Suprapubic skin (tissue), 4 donors: Measurements from ENCODE around the gene THSD7B. TPM values are rescaled to one million over a fixed set of nuclear protein-coding genes. Genes with fewer than 3 reads are reported as not detected.

Experiments
- DNase-seq, 2 donors: peaks; one replicate each; pipeline ENCODE4 v3.0.0-alpha.2; 2019; ENCODE audit warnings: low spot score in 2 of 2
- H3K27ac ChIP-seq: fragments of 200-600 bp; sonication (generic); one replicate; pipeline ENCODE4 v1.5.1; 2019
- H3K27me3 ChIP-seq: fragments of 200-600 bp; sonication (generic); one replicate; pipeline ENCODE4 v1.5.1; 2019
- H3K36me3 ChIP-seq: fragments of 200-600 bp; sonication (generic); one replicate; pipeline ENCODE4 v1.5.1; 2019
- H3K4me1 ChIP-seq: fragments of 200-600 bp; sonication (generic); one replicate; pipeline ENCODE4 v1.5.1; 2019
- H3K4me3 ChIP-seq: fragments of 200-600 bp; sonication (generic); one replicate; pipeline ENCODE4 v1.5.1; 2019; ENCODE audit warnings: mild to moderate bottlenecking
- H3K9me3 ChIP-seq: fragments of 200-600 bp; sonication (generic); one replicate; pipeline ENCODE4 v1.5.1; 2019
- CTCF ChIP-seq, 2 donors: fragments of 200-600 bp in 1 of 2; fragments of 450-650 bp in 1 of 2; sonication (generic) in 1 of 2; IDR thresholded peaks; one replicate each; pipeline ENCODE4 v1.5.1; 2016 to 2019; ENCODE audit warnings: antibody characterized with exemption in 2 of 2, mild to moderate bottlenecking in 1 of 2, moderate library complexity in 1 of 2
- EP300 ChIP-seq: sonication (generic); formaldehyde crosslinking; IDR thresholded peaks from one replicate; pipeline ENCODE4 v1.6.1; 2017; ENCODE audit warnings: antibody characterized with exemption
- POLR2A ChIP-seq, 2 donors: fragments of 450-650 bp; IDR thresholded peaks; one replicate each; pipeline ENCODE4 v1.6.1; 2017; ENCODE audit warnings: antibody characterized with exemption in 2 of 2, mild to moderate bottlenecking in 2 of 2, moderate library complexity in 2 of 2
- POLR2AphosphoS5 ChIP-seq, 3 donors: sonication (generic); formaldehyde crosslinking; IDR thresholded peaks; one replicate each; pipeline ENCODE4 v1.6.1; 2017; ENCODE audit warnings: antibody characterized with exemption in 3 of 3
- WGBS: methylation state at CpG from one replicate; pipeline ENCODE4 v1.1.5; 2018; 5-methylcytosine and 5-hydroxymethylcytosine counted together
- total RNA-seq, 4 donors: library from RNA; depleted of rRNA; stranded (reverse); fragments of >200 nt; gene quantifications; one replicate each; pipeline ENCODE4 v1.1.0, GENCODE V29; 2016

The THSD7B gene
- total RNA-seq, 4 donors from 2014 or later, result 0.18 to 1.1 (median 0.34) TPM; not detected in 1

DNA sequence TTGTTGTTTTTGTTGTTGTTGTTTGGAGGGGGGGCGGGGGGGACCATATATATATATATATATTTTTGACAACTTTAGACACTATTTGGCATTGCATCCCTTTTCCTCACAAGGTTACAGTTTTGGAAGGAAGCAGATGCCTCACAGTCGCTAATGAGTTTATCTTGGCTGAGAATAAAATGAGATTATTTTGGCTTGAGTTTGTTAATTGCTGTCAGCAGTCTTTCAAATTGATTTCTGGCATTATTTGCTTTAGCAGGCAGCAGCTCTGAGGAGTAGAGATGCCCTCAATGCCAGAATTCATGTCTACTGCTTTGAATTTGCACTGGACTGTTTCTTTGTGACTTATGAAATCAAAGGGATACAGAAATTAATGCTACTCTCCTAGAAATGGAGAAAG lies 603.8 kb downstream of the THSD7B start:
- no peak for TF ChIP-seq POLR2AphosphoS5 (IDR thresholded peaks at IDR 0.05)
- TF ChIP-seq EP300, result no peak
- TF ChIP-seq POLR2A (IDR thresholded peaks at IDR 0.05), result no peak
- TF ChIP-seq CTCF (IDR thresholded peaks at IDR 0.05), result no peak
- no peak overlapping the region for H3K4me3 ChIP-seq
- H3K4me1 ChIP-seq, result no peaks in the 10 kb centered on the region
- H3K27me3 ChIP-seq, result no peaks in the 10 kb centered on the region
- H3K9me3 ChIP-seq, result no peaks in the 10 kb centered on the region
- no peak for DNase-seq
- H3K27ac ChIP-seq, result no peak overlapping the region
- 49% methylated on average over 2 of the region's 2 CpGs for WGBS
- H3K36me3 ChIP-seq, result no peaks in the 10 kb centered on the region

DNA sequence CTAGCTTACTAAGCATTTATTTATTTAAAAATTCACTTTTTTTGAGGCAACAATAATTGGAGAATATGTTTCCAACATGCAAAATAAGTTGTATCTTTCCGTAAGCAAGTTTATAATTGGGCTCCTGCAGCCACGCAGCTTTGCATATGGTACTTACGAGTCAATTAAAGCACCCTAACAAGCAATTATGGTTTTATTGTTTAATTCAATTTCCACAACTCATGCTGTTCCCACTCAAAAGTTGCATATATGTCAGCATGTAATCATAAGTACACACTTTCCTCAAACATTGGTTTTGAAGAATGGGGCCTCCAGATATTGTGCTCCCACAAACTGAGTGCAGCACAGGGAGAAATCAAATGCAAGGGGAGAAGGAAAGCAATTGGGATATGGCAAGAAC lies 613.8 kb downstream of the THSD7B start:
- H3K9me3 ChIP-seq, result no peaks in the 10 kb centered on the region
- no peaks in the 10 kb centered on the region for H3K27me3 ChIP-seq
- H3K27ac ChIP-seq, result no peak overlapping the region
- WGBS, result 93% methylated on average over 3 of the region's 3 CpGs
- no peak for DNase-seq
- H3K4me3 ChIP-seq, result no peak overlapping the region
- no peak for TF ChIP-seq POLR2AphosphoS5 (IDR thresholded peaks at IDR 0.05)
- no peak for TF ChIP-seq EP300
- no peak for TF ChIP-seq CTCF (IDR thresholded peaks at IDR 0.05)
- TF ChIP-seq POLR2A (IDR thresholded peaks at IDR 0.05), result no peak
- H3K4me1 ChIP-seq, result no peaks in the 10 kb centered on the region
- H3K36me3 ChIP-seq, result no peaks in the 10 kb centered on the region

GRCh38 chr2:137380610-137381009 lies 615.3 kb downstream of the THSD7B start:
- H3K4me3 ChIP-seq, result no peak overlapping the region
- no peaks in the 10 kb centered on the region for H3K36me3 ChIP-seq
- no peaks in the 10 kb centered on the region for H3K9me3 ChIP-seq
- H3K4me1 ChIP-seq, result no peaks in the 10 kb centered on the region
- H3K27ac ChIP-seq, result no peak overlapping the region
- TF ChIP-seq CTCF (IDR thresholded peaks at IDR 0.05) (no peak), EP300 (no peak), POLR2A (IDR thresholded peaks at IDR 0.05) (no peak), POLR2AphosphoS5 (IDR thresholded peaks at IDR 0.05) (no peak)
- no peaks in the 10 kb centered on the region for H3K27me3 ChIP-seq
- DNase-seq, result no peak
- 35% methylated on average over 3 of the region's 4 CpGs for WGBS

DNA sequence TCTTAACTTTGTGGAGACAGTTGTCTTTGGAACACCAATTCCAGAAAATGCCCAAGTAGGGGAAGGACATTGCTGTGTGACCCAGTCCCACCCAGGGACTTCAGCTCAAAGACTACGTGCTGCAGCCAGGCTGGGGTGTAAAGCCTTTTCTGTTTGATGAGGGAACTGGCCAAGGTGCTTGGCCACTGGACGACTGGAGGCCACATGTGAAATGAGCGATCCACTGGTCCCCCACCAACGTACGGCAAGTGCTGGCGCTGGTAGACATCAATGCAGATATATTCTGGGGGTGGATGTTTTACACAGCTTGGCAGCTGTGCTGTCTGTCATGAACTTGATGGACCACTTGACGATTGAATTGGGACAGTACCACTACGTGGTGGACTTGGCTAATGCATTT lies 616.4 kb downstream of the THSD7B start:
- H3K4me3 ChIP-seq, result no peak overlapping the region
- 88% methylated on average over 8 of the region's 8 CpGs for WGBS
- no peaks in the 10 kb centered on the region for H3K4me1 ChIP-seq

DNA sequence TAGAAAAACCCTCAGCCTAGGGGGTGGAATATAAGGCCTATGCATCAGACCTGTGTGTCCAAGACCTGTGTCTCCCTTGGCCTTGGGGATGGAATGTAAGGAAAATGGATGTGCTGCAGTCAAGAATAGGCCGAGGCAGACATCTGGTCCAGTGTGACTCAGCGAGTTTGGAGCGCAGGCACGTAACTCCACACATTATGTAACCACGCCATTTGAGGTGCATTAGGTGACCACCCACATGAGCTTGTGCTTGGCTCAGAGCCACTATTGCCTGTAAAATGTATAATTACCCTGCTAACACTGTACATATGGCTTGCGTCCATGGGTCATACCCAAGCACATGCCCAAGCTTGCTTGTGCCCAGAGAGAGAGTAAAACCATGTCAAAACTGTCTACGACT lies 618.0 kb downstream of the THSD7B start:
- no peaks in the 10 kb centered on the region for H3K9me3 ChIP-seq
- H3K4me1 ChIP-seq, result no peaks in the 10 kb centered on the region
- TF ChIP-seq POLR2AphosphoS5 (IDR thresholded peaks at IDR 0.05) (no peak), POLR2A (IDR thresholded peaks at IDR 0.05) (no peak), EP300 (no peak), CTCF (IDR thresholded peaks at IDR 0.05) (no peak)
- no peaks in the 10 kb centered on the region for H3K36me3 ChIP-seq
- 90% methylated on average over 7 of the region's 7 CpGs for WGBS
- no peaks in the 10 kb centered on the region for H3K27me3 ChIP-seq
- H3K27ac ChIP-seq, result no peak overlapping the region
- DNase-seq, result no peak
- no peak overlapping the region for H3K4me3 ChIP-seq

More for the DNA sequence above, 616.4 kb downstream of the THSD7B start:
- H3K27ac ChIP-seq, result no peak overlapping the region
- H3K27me3 ChIP-seq, result no peaks in the 10 kb centered on the region
- TF ChIP-seq EP300, result no peak
- H3K9me3 ChIP-seq, result no peaks in the 10 kb centered on the region
- DNase-seq, result no peak
- no peaks in the 10 kb centered on the region for H3K36me3 ChIP-seq

- no peak for DNase-seq
- no peak overlapping the region for H3K4me3 ChIP-seq
- no peaks in the 10 kb centered on the region for H3K36me3 ChIP-seq
- TF ChIP-seq EP300 (no peak), POLR2AphosphoS5 (IDR thresholded peaks at IDR 0.05) (no peak), POLR2A (IDR thresholded peaks at IDR 0.05) (no peak), CTCF (IDR thresholded peaks at IDR 0.05) (no peak)
- no peaks in the 10 kb centered on the region for H3K9me3 ChIP-seq
- no peaks in the 10 kb centered on the region for H3K27me3 ChIP-seq
- H3K4me1 ChIP-seq, result no peaks in the 10 kb centered on the region
- no peak overlapping the region for H3K27ac ChIP-seq
- WGBS, result 86% methylated on average over 2 of the region's 2 CpGs
Measured at GRCh38 chr2:137387044-137387443, 621.7 kb downstream of the THSD7B start.
